ENCODE measurements around the gene PALLD. TPM values are rescaled to one million over a fixed set of nuclear protein-coding genes. Genes with fewer than 3 reads are reported as not detected.

Gene PALLD
- total RNA-seq, 1 experiment from 2014 or later = 166 TPM

- Histone ChIP-seq H3K4me3 (replicated peaks in 1 of 2; ENCODE audit: low read depth in 1 of 2, low read length in 2 of 2) (no peak overlapping the region), H3K79me2 (ENCODE audit: insufficient read depth, low read length) (peaks cover 96% of the 10 kb centered on the region), H3K9me3 (ENCODE audit: control insufficient read depth in 1 of 2, insufficient read depth in 1 of 2, low read depth in 1 of 2, low read length in 2 of 2) (no peaks in the 10 kb centered on the region), H4K20me1 (ENCODE audit: insufficient read depth) (peaks cover 5% of the 10 kb centered on the region; the same call in 1 of the 2 replicates), H3K9ac (ENCODE audit: low read length) (no peak overlapping the region), H3K9me2 (ENCODE audit: insufficient read depth) (no peaks in the 10 kb centered on the region), H3K27ac (ENCODE audit: low read depth, low read length) (no peak overlapping the region), H2AFZ (ENCODE audit: low read depth, low read length, poor library complexity, severe bottlenecking) (no peak overlapping the region), H3K4me2 (ENCODE audit: low read length) (no peak overlapping the region), H3K4me1 (ENCODE audit: control insufficient read depth in 1 of 2, insufficient read depth in 2 of 2, low read length in 2 of 2) (no peaks in the 10 kb centered on the region), H3K27me3 (ENCODE audit: insufficient read depth, low read length) (no peaks in the 10 kb centered on the region), H3K36me3 (ENCODE audit: control insufficient read depth in 1 of 2, insufficient read depth in 2 of 2, low read length in 2 of 2) (peaks cover 0 to 3% of the 10 kb centered on the region in 2 experiments; a peak in 2 of 4 replicates)
- no peak for DNase-seq (ENCODE audit: low read depth, low spot score)
- intact Hi-C loops (cut with micrococcal nuclease) = no loop called here
- ATAC-seq = peak; percentile 71
- ChIA-PET RAD21 (ENCODE audit: low non-redundant PET in 1 of 2, low total read pairs in 2 of 2, uncharacterized antibody in 2 of 2, unreplicated experiment in 2 of 2) (no interaction called here), CTCF (interaction anchor here (1.3 kb wide), 2 partner anchors 14 to 279 kb away, joined by 3 read pairs; no protein-coding TSS in a partner anchor), POLR2A (no interaction called here)
- TF ChIP-seq CTCF (IDR thresholded peaks at IDR 0.05 in 2 of 3, conservative IDR thresholded peaks at IDR 0.05 in 1 of 3; ENCODE audit: borderline replicate concordance in 1 of 3, insufficient read depth in 1 of 3, low read depth in 2 of 3, low read length in 2 of 3) (peak in 2 of 3 experiments; percentile 16 to 33; a peak in 3 of 6 replicates), RAD21 (IDR thresholded peaks at IDR 0.05; ENCODE audit: low read depth) (peak; percentile 47), ELF1 (IDR thresholded peaks at IDR 0.05; ENCODE audit: borderline replicate concordance, low read depth) (no peak)
- no TSS peak for BruUV-seq (replicated peaks)
Measured at GRCh38 chr4:168864821-168865541, 368.1 kb downstream of the PALLD start.

- no peak for ATAC-seq
- Histone ChIP-seq H3K9ac (ENCODE audit: low read length) (no peak overlapping the region), H3K4me1 (ENCODE audit: control insufficient read depth in 1 of 2, insufficient read depth in 2 of 2, low read length in 2 of 2) (no peaks in the 10 kb centered on the region), H3K27me3 (ENCODE audit: insufficient read depth, low read length) (no peaks in the 10 kb centered on the region), H3K9me3 (ENCODE audit: control insufficient read depth in 1 of 2, insufficient read depth in 1 of 2, low read depth in 1 of 2, low read length in 2 of 2) (no peaks in the 10 kb centered on the region), H3K9me2 (ENCODE audit: insufficient read depth) (no peaks in the 10 kb centered on the region), H3K79me2 (ENCODE audit: insufficient read depth, low read length) (peaks cover 93% of the 10 kb centered on the region), H3K4me2 (ENCODE audit: low read length) (no peak overlapping the region), H2AFZ (ENCODE audit: low read depth, low read length, poor library complexity, severe bottlenecking) (no peak overlapping the region), H3K27ac (ENCODE audit: low read depth, low read length) (no peak overlapping the region), H3K36me3 (ENCODE audit: control insufficient read depth in 1 of 2, insufficient read depth in 2 of 2, low read length in 2 of 2) (peaks cover 0 to 3% of the 10 kb centered on the region in 2 experiments; a peak in 2 of 4 replicates), H4K20me1 (ENCODE audit: insufficient read depth) (peaks cover 5% of the 10 kb centered on the region; the same call in 1 of the 2 replicates), H3K4me3 (replicated peaks in 1 of 2; ENCODE audit: low read depth in 1 of 2, low read length in 2 of 2) (no peak overlapping the region)
- ChIA-PET CTCF (no interaction called here), RAD21 (ENCODE audit: low non-redundant PET in 1 of 2, low total read pairs in 2 of 2, uncharacterized antibody in 2 of 2, unreplicated experiment in 2 of 2) (no interaction called here), POLR2A (no interaction called here)
- TF ChIP-seq EZH2 (IDR thresholded peaks at IDR 0.05) (no peak), MAX (IDR thresholded peaks at IDR 0.05) (no peak), TCF7L2 (IDR thresholded peaks at IDR 0.05; ENCODE audit: borderline replicate concordance, extremely low read depth, insufficient read depth, insufficient read length) (no peak), JUND (IDR thresholded peaks at IDR 0.05) (no peak), YY1 (IDR thresholded peaks at IDR 0.05; ENCODE audit: extremely low read depth, insufficient replicate concordance, low read depth, low read length) (no peak), SRF (IDR thresholded peaks at IDR 0.05; ENCODE audit: low read depth) (no peak), RAD21 (IDR thresholded peaks at IDR 0.05; ENCODE audit: low read depth) (no peak), SP1 (IDR thresholded peaks at IDR 0.05; ENCODE audit: low read depth) (no peak), CEBPB (IDR thresholded peaks at IDR 0.05; ENCODE audit: low read depth) (no peak), ZFX (IDR thresholded peaks at IDR 0.05) (no peak), ZBTB33 (IDR thresholded peaks at IDR 0.05; ENCODE audit: extremely low read depth, insufficient replicate concordance, low read length) (no peak), EZH2phosphoT487 (IDR thresholded peaks at IDR 0.05; ENCODE audit: borderline replicate concordance) (no peak)
- no TSS peak for BruUV-seq (replicated peaks)
- intact Hi-C loops (cut with micrococcal nuclease) = no loop called here
- DNase-seq (ENCODE audit: low read depth, low spot score) = no peak
Measured at GRCh38 chr4:168865854-168866253, 369.0 kb downstream of the PALLD start.
